Cardiac fibroblast (primary cell): ENCODE measurements around the gene SYNE2.
A peak's percentile ranks its signal among the peaks of the same experiment; 100 is the strongest.

ENCODE experiments used
- DNase-seq, 2 donors: peaks; one replicate each; pipeline versions ENCODE4 v3.0.0 to v3.0.0-alpha.2; 2010; ENCODE audit warnings: low read depth in 2 of 2
- H3K4me3 ChIP-seq, 2 donors: replicated peaks in 1 of 2; 1 replicate in 1 of 2; 2 replicates in 1 of 2; pipeline ENCODE4 v1.5.1; 2011; ENCODE audit warnings: low read depth in 2 of 2, low read length in 2 of 2, mild to moderate bottlenecking in 2 of 2, moderate library complexity in 1 of 2
- CTCF ChIP-seq: IDR thresholded peaks from one replicate; pipeline ENCODE4 v1.5.1; 2011; ENCODE audit warnings: low read depth, mild to moderate bottlenecking, low read length, inconsistent platforms

Gene SYNE2

GRCh38 chr14:64059454-64060198 is 206.8 kb downstream of the SYNE2 start:
- no peak for TF ChIP-seq CTCF
- no peak for DNase-seq
- H3K4me3 ChIP-seq: no peak overlapping the region

- no peak for TF ChIP-seq CTCF
- no peak for DNase-seq
- H3K4me3 ChIP-seq: no peak overlapping the region
These were observed 207.4 kb downstream of the SYNE2 start for GRCh38 chr14:64060199-64060545.

- peak; percentile 70 for TF ChIP-seq CTCF
- DNase-seq: peak; percentile 17 to 46
- H3K4me3 ChIP-seq: no peak overlapping the region
These were observed 207.9 kb downstream of the SYNE2 start for GRCh38 chr14:64060648-64061096.

- no peak for TF ChIP-seq CTCF
- H3K4me3 ChIP-seq: no peak overlapping the region
- no peak for DNase-seq
These were observed 208.3 kb downstream of the SYNE2 start for GRCh38 chr14:64061115-64061514.

GRCh38 chr14:64061706-64062105 is 208.9 kb downstream of the SYNE2 start:
- DNase-seq: no peak
- TF ChIP-seq CTCF: no peak
- H3K4me3 ChIP-seq: no peak overlapping the region

GRCh38 chr14:64062381-64063115 is 209.7 kb downstream of the SYNE2 start:
- H3K4me3 ChIP-seq: no peak overlapping the region
- no peak for TF ChIP-seq CTCF
- no peak for DNase-seq
